ENCODE data around the gene TSPAN13. TPM values are rescaled to one million over a fixed set of nuclear protein-coding genes. Genes with fewer than 3 reads are reported as not detected.

TSPAN13 gene
- total and polyA plus RNA-seq, 2 of the 4 experiments (the other 2 are of a cell fraction) = 3.0 to 5.0 TPM

DNA sequence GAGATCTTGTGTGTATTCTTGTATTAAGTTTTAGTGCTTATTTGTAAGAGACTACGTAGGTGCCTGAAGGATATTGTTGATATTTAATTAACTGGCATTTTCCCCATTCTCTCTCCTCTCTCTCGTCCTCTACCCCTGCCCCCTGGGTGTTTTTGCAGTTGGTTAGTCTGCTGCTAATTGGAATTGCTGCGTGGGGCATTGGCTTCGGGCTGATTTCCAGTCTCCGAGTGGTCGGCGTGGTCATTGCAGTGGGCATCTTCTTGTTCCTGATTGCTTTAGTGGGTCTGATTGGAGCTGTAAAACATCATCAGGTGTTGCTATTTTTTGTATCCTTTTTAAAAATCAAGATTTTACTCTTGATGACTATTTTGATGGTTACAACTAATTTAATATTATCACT is 22.5 kb downstream of the TSPAN13 start:
- Histone ChIP-seq H3K9me1 (ENCODE audit: insufficient read depth, low read length) (no peaks in the 10 kb centered on the region), H3K9me3 (ENCODE audit: control insufficient read depth, insufficient read depth, low read length) (no peaks in the 10 kb centered on the region), H2BK120ac (ENCODE audit: low read depth, low read length) (no peak overlapping the region), H3K27ac (ENCODE audit: insufficient read depth, low read length) (no peak overlapping the region), H3K79me1 (ENCODE audit: low read depth in 1 of 2, low read length in 2 of 2) (no peaks in the 10 kb centered on the region), H3K4me1 (ENCODE audit: control insufficient read depth, insufficient read depth, low read length) (no peaks in the 10 kb centered on the region), H4K20me1 (ENCODE audit: insufficient read depth, low read length) (no peaks in the 10 kb centered on the region), H4K91ac (ENCODE audit: insufficient read depth, low read depth, low read length) (no peak overlapping the region), H2BK20ac (ENCODE audit: low read depth, low read length) (no peak overlapping the region), H2BK15ac (ENCODE audit: low read depth, low read length) (no peak overlapping the region), H3K4me3 (ENCODE audit: insufficient read depth, low read depth, low read length) (no peak overlapping the region), H3K9ac (ENCODE audit: low read depth, low read length) (no peak overlapping the region), H2AK5ac (ENCODE audit: low read depth, low read length) (no peak overlapping the region), H2BK5ac (ENCODE audit: low read depth, low read length, poor library complexity, severe bottlenecking) (no peak overlapping the region), H3K56ac (ENCODE audit: extremely low read depth, insufficient read depth, low read length) (no peak overlapping the region), H2AK9ac (replicated peaks; ENCODE audit: low read depth, low read length, poor library complexity) (no peak overlapping the region), H3K14ac (replicated peaks; ENCODE audit: low read depth, low read length) (no peak overlapping the region), H3K27me3 (ENCODE audit: control insufficient read depth, insufficient read depth, low read length) (no peaks in the 10 kb centered on the region), H3K36me3 (ENCODE audit: control insufficient read depth, insufficient read depth, low read length) (no peaks in the 10 kb centered on the region), H4K8ac (ENCODE audit: low read depth in 2 of 2, low read length in 2 of 2) (no peak overlapping the region), H3K23ac (ENCODE audit: low read depth, low read length) (no peak overlapping the region), H2AFZ (replicated peaks; ENCODE audit: low read length, poor library complexity) (no peak overlapping the region), H3K4me2 (ENCODE audit: low read depth, low read length) (no peak overlapping the region), H4K5ac (ENCODE audit: low read depth, low read length) (no peak overlapping the region), H3K18ac (ENCODE audit: low read depth, low read length) (no peak overlapping the region), H3K4ac (ENCODE audit: low read depth, low read length) (no peak overlapping the region)
- dilution Hi-C loops (cut with HindIII; ENCODE audit: low sequenced_read_pairs, unreplicated experiment) = no loop called here
- no peak for TF ChIP-seq RFX5 (IDR thresholded peaks at IDR 0.05; ENCODE audit: low read depth, low read length)
- TF ChIP-seq, protein P1, sequence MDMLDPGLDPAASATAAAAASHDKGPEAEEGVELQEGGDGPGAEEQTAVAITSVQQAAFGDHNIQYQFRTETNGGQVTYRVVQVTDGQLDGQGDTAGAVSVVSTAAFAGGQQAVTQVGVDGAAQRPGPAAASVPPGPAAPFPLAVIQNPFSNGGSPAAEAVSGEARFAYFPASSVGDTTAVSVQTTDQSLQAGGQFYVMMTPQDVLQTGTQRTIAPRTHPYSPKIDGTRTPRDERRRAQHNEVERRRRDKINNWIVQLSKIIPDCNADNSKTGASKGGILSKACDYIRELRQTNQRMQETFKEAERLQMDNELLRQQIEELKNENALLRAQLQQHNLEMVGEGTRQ (IDR thresholded peaks at IDR 0.05; ENCODE audit: low read depth, low read length) = no peak
- TF ChIP-seq FOS (IDR thresholded peaks at IDR 0.05; ENCODE audit: low read depth, low read length) = no peak
- TF ChIP-seq CHD1 (IDR thresholded peaks at IDR 0.05; ENCODE audit: low read depth, low read length) = no peak
- no peak for TF ChIP-seq MAZ (IDR thresholded peaks at IDR 0.05; ENCODE audit: borderline replicate concordance, low read depth, low read length)
- no peak for TF ChIP-seq CEBPB (IDR thresholded peaks at IDR 0.05; ENCODE audit: low read depth, low read length)
- no peak for TF ChIP-seq MAFK (IDR thresholded peaks at IDR 0.05; ENCODE audit: low read depth, low read length)
- no peak for TF ChIP-seq POLR2A (IDR thresholded peaks at IDR 0.05; ENCODE audit: low read depth, low read length)
- WGBS, 2 experiments (ENCODE audit: extremely low coverage in 2 of 2, insufficient read length in 1 of 2) = no CpG with 5 or more reads among the region's 7 CpGs
- in situ Hi-C loops (cut with MboI; ENCODE audit: low sequenced_read_pairs) = no loop called here
- no peak for ATAC-seq (ENCODE audit: low read depth)
- POLR2A ChIA-PET (ENCODE audit: unreplicated experiment) = no interaction called here
- CTCF ChIA-PET = no interaction called here
- no peak for DNase-seq
- BruUV-seq (replicated peaks) = no TSS peak
- intact Hi-C loops (cut with micrococcal nuclease) = no loop called here
